Thyroid gland (tissue), 4 donors: ENCODE data around the gene ST3GAL4.

Experiments
- POLR2A ChIP-seq, 2 donors: fragments of 450-650 bp; IDR thresholded peaks; one replicate each; pipeline ENCODE4 v1.6.1; 2017; ENCODE audit warnings: antibody characterized with exemption in 2 of 2, mild to moderate bottlenecking in 2 of 2, moderate library complexity in 1 of 2
- TF ChIP-seq, protein P1 (sequence below), 6 experiments: fragments of 200-600 bp in 3 of 6; fragments of 450-650 bp in 3 of 6; sonication (generic) in 3 of 6; IDR thresholded peaks; one replicate each; pipeline ENCODE4 v1.5.1; 2016 to 2019; ENCODE audit warnings: antibody characterized with exemption in 6 of 6, mild to moderate bottlenecking in 2 of 6, inconsistent platforms in 1 of 6, moderate library complexity in 1 of 6

GRCh38 chr11:126333142-126333541 lies 22.3 kb upstream of the ST3GAL4 start:
- no peak for TF ChIP-seq POLR2A (IDR thresholded peaks at IDR 0.05)
- TF ChIP-seq, protein P1, sequence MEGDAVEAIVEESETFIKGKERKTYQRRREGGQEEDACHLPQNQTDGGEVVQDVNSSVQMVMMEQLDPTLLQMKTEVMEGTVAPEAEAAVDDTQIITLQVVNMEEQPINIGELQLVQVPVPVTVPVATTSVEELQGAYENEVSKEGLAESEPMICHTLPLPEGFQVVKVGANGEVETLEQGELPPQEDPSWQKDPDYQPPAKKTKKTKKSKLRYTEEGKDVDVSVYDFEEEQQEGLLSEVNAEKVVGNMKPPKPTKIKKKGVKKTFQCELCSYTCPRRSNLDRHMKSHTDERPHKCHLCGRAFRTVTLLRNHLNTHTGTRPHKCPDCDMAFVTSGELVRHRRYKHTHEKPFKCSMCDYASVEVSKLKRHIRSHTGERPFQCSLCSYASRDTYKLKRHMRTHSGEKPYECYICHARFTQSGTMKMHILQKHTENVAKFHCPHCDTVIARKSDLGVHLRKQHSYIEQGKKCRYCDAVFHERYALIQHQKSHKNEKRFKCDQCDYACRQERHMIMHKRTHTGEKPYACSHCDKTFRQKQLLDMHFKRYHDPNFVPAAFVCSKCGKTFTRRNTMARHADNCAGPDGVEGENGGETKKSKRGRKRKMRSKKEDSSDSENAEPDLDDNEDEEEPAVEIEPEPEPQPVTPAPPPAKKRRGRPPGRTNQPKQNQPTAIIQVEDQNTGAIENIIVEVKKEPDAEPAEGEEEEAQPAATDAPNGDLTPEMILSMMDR (IDR thresholded peaks at IDR 0.05) = no peak
